ENCODE measurements around the gene HBG1. TPM values are rescaled to one million over a fixed set of nuclear protein-coding genes. Genes with fewer than 3 reads are reported as not detected.

The HBG1 gene
- total RNA-seq, 1 experiment from 2014 or later: 2.3 TPM

DNA sequence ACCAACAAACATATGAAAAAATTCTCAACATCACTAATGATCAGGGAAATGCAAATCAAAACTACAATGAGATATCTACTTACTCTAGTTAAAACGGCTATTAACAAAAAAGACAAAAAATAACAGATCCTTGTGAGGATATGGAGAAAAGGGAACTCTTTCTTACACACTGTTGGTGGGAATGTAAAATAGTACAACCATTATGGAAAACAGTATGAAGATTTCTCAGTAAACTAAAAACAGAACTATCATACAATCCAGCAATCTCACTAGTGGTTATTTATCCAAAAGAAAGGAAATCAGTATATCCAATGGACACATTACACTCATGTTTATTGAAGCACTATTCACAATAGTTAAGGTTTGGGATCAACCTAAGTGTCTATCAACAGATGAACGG, 16.2 kb upstream of the HBG1 start:
- ChIA-PET POLR2A (no interaction called here), CTCF (no interaction called here)
- Histone ChIP-seq H3K9me3 (ENCODE audit: control insufficient read depth, insufficient read depth, low read depth, low read length) (no peaks in the 10 kb centered on the region), H3K36me3 (ENCODE audit: control insufficient read depth, insufficient read depth, low read length) (no peaks in the 10 kb centered on the region), H3K27me3 (ENCODE audit: control insufficient read depth, insufficient read depth, low read length) (no peaks in the 10 kb centered on the region; the same call in 1 of the 2 replicates), H3K4me1 (ENCODE audit: control insufficient read depth, insufficient read depth, low read length) (no peaks in the 10 kb centered on the region), H3K4me3 (ENCODE audit: low read depth in 2 of 2, low read length in 2 of 2) (no peak overlapping the region), H3K27ac (ENCODE audit: low read length) (no peak overlapping the region)
- intact Hi-C loops (cut with micrococcal nuclease; ENCODE audit: unreplicated experiment) (no loop called here), in situ Hi-C loops (cut with HindIII; ENCODE audit: low pct_unique_long_range_greater_than_20kb, low sequenced_read_pairs) (no loop called here)
- DNase-seq (ENCODE audit: low read depth, low spot score) (no peak), ATAC-seq (no peak)
- BruUV-seq (replicated peaks): no TSS peak
- no peak for TF ChIP-seq TCF7L2 (IDR thresholded peaks at IDR 0.05; ENCODE audit: low read depth, low read length)
- TF ChIP-seq, protein P1, sequence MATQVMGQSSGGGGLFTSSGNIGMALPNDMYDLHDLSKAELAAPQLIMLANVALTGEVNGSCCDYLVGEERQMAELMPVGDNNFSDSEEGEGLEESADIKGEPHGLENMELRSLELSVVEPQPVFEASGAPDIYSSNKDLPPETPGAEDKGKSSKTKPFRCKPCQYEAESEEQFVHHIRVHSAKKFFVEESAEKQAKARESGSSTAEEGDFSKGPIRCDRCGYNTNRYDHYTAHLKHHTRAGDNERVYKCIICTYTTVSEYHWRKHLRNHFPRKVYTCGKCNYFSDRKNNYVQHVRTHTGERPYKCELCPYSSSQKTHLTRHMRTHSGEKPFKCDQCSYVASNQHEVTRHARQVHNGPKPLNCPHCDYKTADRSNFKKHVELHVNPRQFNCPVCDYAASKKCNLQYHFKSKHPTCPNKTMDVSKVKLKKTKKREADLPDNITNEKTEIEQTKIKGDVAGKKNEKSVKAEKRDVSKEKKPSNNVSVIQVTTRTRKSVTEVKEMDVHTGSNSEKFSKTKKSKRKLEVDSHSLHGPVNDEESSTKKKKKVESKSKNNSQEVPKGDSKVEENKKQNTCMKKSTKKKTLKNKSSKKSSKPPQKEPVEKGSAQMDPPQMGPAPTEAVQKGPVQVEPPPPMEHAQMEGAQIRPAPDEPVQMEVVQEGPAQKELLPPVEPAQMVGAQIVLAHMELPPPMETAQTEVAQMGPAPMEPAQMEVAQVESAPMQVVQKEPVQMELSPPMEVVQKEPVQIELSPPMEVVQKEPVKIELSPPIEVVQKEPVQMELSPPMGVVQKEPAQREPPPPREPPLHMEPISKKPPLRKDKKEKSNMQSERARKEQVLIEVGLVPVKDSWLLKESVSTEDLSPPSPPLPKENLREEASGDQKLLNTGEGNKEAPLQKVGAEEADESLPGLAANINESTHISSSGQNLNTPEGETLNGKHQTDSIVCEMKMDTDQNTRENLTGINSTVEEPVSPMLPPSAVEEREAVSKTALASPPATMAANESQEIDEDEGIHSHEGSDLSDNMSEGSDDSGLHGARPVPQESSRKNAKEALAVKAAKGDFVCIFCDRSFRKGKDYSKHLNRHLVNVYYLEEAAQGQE (IDR thresholded peaks at IDR 0.05; ENCODE audit: insufficient read depth in 1 of 2, low read depth in 2 of 2, low read length in 1 of 2): no peak
- TF ChIP-seq, protein P2, sequence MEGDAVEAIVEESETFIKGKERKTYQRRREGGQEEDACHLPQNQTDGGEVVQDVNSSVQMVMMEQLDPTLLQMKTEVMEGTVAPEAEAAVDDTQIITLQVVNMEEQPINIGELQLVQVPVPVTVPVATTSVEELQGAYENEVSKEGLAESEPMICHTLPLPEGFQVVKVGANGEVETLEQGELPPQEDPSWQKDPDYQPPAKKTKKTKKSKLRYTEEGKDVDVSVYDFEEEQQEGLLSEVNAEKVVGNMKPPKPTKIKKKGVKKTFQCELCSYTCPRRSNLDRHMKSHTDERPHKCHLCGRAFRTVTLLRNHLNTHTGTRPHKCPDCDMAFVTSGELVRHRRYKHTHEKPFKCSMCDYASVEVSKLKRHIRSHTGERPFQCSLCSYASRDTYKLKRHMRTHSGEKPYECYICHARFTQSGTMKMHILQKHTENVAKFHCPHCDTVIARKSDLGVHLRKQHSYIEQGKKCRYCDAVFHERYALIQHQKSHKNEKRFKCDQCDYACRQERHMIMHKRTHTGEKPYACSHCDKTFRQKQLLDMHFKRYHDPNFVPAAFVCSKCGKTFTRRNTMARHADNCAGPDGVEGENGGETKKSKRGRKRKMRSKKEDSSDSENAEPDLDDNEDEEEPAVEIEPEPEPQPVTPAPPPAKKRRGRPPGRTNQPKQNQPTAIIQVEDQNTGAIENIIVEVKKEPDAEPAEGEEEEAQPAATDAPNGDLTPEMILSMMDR (IDR thresholded peaks at IDR 0.05): no peak
- TF ChIP-seq POLR2AphosphoS5 (IDR thresholded peaks at IDR 0.05; ENCODE audit: low read depth, low read length): no peak
- no peak for TF ChIP-seq SIN3A (IDR thresholded peaks at IDR 0.05; ENCODE audit: borderline replicate concordance, insufficient read depth, low read depth, low read length)

DNA sequence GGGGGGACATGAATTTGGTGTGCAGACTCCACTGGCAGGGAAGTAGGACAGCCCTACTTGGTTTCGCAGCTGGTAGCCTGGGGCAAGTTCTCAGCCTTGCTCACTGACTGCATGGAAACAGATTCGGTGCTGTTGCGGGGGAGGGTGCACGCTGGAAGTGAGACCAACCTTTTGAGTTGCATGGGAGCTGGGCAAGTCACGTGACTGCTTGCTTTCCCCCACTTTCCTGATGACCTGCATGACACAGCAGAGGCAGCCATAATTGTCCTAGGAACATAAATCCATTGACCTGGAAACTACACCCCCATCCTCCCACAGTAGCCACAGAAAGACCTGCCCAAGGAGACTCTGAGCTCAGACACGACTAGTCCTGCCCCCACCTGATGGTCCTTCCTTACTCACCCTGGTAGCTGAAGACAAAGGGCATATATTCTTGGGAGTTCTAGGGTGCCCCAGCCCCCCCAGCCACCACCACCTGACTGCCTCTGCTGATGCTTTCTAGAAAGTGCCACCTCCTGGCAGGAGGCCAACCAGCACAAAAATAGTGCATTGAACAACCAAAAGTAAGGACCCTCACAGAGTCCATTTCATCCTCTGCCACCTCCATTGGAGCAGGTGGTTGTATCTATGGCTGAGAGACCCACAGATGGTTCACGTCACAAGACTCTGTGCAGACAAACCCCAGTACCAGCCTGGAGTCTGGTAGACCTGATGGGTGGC, 9.0 kb upstream of the HBG1 start:
- POLR2A ChIA-PET: no interaction called here
- in situ Hi-C loops (cut with HindIII; ENCODE audit: low pct_unique_long_range_greater_than_20kb, low sequenced_read_pairs) (no loop called here), intact Hi-C loops (cut with micrococcal nuclease; ENCODE audit: unreplicated experiment) (no loop called here)
- Histone ChIP-seq H3K4me3 (ENCODE audit: low read depth in 2 of 2, low read length in 2 of 2) (no peak overlapping the region), H3K27me3 (ENCODE audit: control insufficient read depth, insufficient read depth, low read length) (no peaks in the 10 kb centered on the region), H3K4me1 (ENCODE audit: control insufficient read depth, insufficient read depth, low read length) (no peaks in the 10 kb centered on the region), H3K9me3 (ENCODE audit: control insufficient read depth, insufficient read depth, low read depth, low read length) (no peaks in the 10 kb centered on the region), H3K36me3 (ENCODE audit: control insufficient read depth, insufficient read depth, low read length) (no peaks in the 10 kb centered on the region), H3K27ac (ENCODE audit: low read length) (no peak overlapping the region)
- TF ChIP-seq TCF7L2 (IDR thresholded peaks at IDR 0.05; ENCODE audit: low read depth, low read length) (no peak), SIN3A (IDR thresholded peaks at IDR 0.05; ENCODE audit: borderline replicate concordance, insufficient read depth, low read depth, low read length) (no peak), POLR2AphosphoS5 (IDR thresholded peaks at IDR 0.05; ENCODE audit: low read depth, low read length) (no peak)
- TF ChIP-seq, protein P2 (IDR thresholded peaks at IDR 0.05): no peak
- TF ChIP-seq, protein P1 (IDR thresholded peaks at IDR 0.05; ENCODE audit: insufficient read depth in 1 of 2, low read depth in 2 of 2, low read length in 1 of 2): no peak
- CTCF ChIA-PET: no interaction called here
- no TSS peak for BruUV-seq (replicated peaks)
- DNase-seq (ENCODE audit: low read depth, low spot score) (no peak), ATAC-seq (no peak)
